ENCODE data around the gene MPEG1. TPM values are rescaled to one million over a fixed set of nuclear protein-coding genes. Genes with fewer than 3 reads are reported as not detected.

The MPEG1 gene
- total and polyA plus RNA-seq, 2 experiments from 2014 or later, result not detected

- no peaks in the 10 kb centered on the region for H3K4me1 ChIP-seq (ENCODE audit: insufficient read depth)
- H2AFZ ChIP-seq, result no peak overlapping the region
- no peak overlapping the region for H3K9ac ChIP-seq
- H3K9me2 ChIP-seq (ENCODE audit: insufficient read depth), result no peaks in the 10 kb centered on the region
- WGBS, 2 experiments (ENCODE audit: low coverage in 1 of 2, low lambda C conversion rate in 2 of 2, missing lambda C conversion rate in 2 of 2), result 61 to 63% methylated on average over 4 of the region's 4 CpGs
- no peaks in the 10 kb centered on the region for H4K20me1 ChIP-seq (ENCODE audit: insufficient read depth)
- H3K4me3 ChIP-seq, result no peak overlapping the region
- no peak overlapping the region for H3K27ac ChIP-seq
- H3K79me2 ChIP-seq (ENCODE audit: insufficient read depth), result no peaks in the 10 kb centered on the region
- no peaks in the 10 kb centered on the region for H3K36me3 ChIP-seq (ENCODE audit: low read depth)
- no peak overlapping the region for H3K4me2 ChIP-seq (ENCODE audit: unreplicated experiment)
- no peak for DNase-seq
- H3K9me3 ChIP-seq (ENCODE audit: low read depth), result no peaks in the 10 kb centered on the region
- no peaks in the 10 kb centered on the region for H3F3A ChIP-seq (ENCODE audit: insufficient read depth)
- TF ChIP-seq EZH2 (IDR thresholded peaks at IDR 0.05; ENCODE audit: insufficient read depth, poor library complexity, severe bottlenecking) (no peak), EZH2phosphoT487 (IDR thresholded peaks at IDR 0.05; ENCODE audit: insufficient read depth, low read depth) (no peak)
- no peaks in the 10 kb centered on the region; the same call in 1 of the 2 replicates for H3K27me3 ChIP-seq (replicated peaks; ENCODE audit: insufficient read depth)
- in situ Hi-C loops (cut with MboI), result loop anchor here (25.0 kb wide), 1 partner anchor 497 kb away; no protein-coding TSS in a partner anchor
These were observed 22.7 kb downstream of the MPEG1 start for GRCh38 chr11:59189986-59190385.

GRCh38 chr11:59188954-59189353, 23.8 kb downstream of the MPEG1 start:
- H3K9me2 ChIP-seq (ENCODE audit: insufficient read depth), result no peaks in the 10 kb centered on the region
- no peaks in the 10 kb centered on the region for H3K36me3 ChIP-seq (ENCODE audit: low read depth)

GRCh38 chr11:59187587-59187986, 25.1 kb downstream of the MPEG1 start:
- in situ Hi-C loops (cut with MboI), result loop anchor here (25.0 kb wide), 1 partner anchor 500 kb away; no protein-coding TSS in a partner anchor
- no peaks in the 10 kb centered on the region for H3K36me3 ChIP-seq (ENCODE audit: low read depth)
- H3K9ac ChIP-seq, result no peak overlapping the region
- no peaks in the 10 kb centered on the region for H3K4me1 ChIP-seq (ENCODE audit: insufficient read depth)
- no peaks in the 10 kb centered on the region; the same call in 1 of the 2 replicates for H3K27me3 ChIP-seq (replicated peaks; ENCODE audit: insufficient read depth)
- H3K27ac ChIP-seq, result no peak overlapping the region
- H4K20me1 ChIP-seq (ENCODE audit: insufficient read depth), result no peaks in the 10 kb centered on the region
- no peaks in the 10 kb centered on the region for H3F3A ChIP-seq (ENCODE audit: insufficient read depth)
- H3K9me2 ChIP-seq (ENCODE audit: insufficient read depth), result no peaks in the 10 kb centered on the region
- H3K9me3 ChIP-seq (ENCODE audit: low read depth), result no peaks in the 10 kb centered on the region
- no peak overlapping the region for H3K4me3 ChIP-seq
- no peak for TF ChIP-seq EZH2phosphoT487 (IDR thresholded peaks at IDR 0.05; ENCODE audit: insufficient read depth, low read depth)
- no peak for TF ChIP-seq EZH2 (IDR thresholded peaks at IDR 0.05; ENCODE audit: insufficient read depth, poor library complexity, severe bottlenecking)
- no peak overlapping the region for H3K4me2 ChIP-seq (ENCODE audit: unreplicated experiment)
- DNase-seq, result peak; percentile 52
- 12 to 16% methylated on average over 6 of the region's 6 CpGs for WGBS, 2 experiments (ENCODE audit: low coverage in 1 of 2, low lambda C conversion rate in 2 of 2, missing lambda C conversion rate in 2 of 2)
- H3K79me2 ChIP-seq (ENCODE audit: insufficient read depth), result no peaks in the 10 kb centered on the region
- H2AFZ ChIP-seq, result no peak overlapping the region

More at GRCh38 chr11:59188954-59189353, 23.8 kb downstream of the MPEG1 start:
- TF ChIP-seq EZH2phosphoT487 (IDR thresholded peaks at IDR 0.05; ENCODE audit: insufficient read depth, low read depth), result no peak
- no peak for TF ChIP-seq EZH2 (IDR thresholded peaks at IDR 0.05; ENCODE audit: insufficient read depth, poor library complexity, severe bottlenecking)
- H3K4me3 ChIP-seq, result no peak overlapping the region
- no peak for DNase-seq
- no peak overlapping the region for H3K4me2 ChIP-seq (ENCODE audit: unreplicated experiment)
- no peak overlapping the region for H3K27ac ChIP-seq
- no peaks in the 10 kb centered on the region for H3K9me3 ChIP-seq (ENCODE audit: low read depth)
- H3F3A ChIP-seq (ENCODE audit: insufficient read depth), result no peaks in the 10 kb centered on the region
- no peaks in the 10 kb centered on the region for H3K79me2 ChIP-seq (ENCODE audit: insufficient read depth)
- no peak overlapping the region for H3K9ac ChIP-seq
- no peaks in the 10 kb centered on the region for H3K4me1 ChIP-seq (ENCODE audit: insufficient read depth)
- no peak overlapping the region for H2AFZ ChIP-seq
- in situ Hi-C loops (cut with MboI), result loop anchor here (25.0 kb wide), 1 partner anchor 498 kb away; no protein-coding TSS in a partner anchor
- H3K27me3 ChIP-seq (replicated peaks; ENCODE audit: insufficient read depth), result no peaks in the 10 kb centered on the region; the same call in 1 of the 2 replicates
- H4K20me1 ChIP-seq (ENCODE audit: insufficient read depth), result no peaks in the 10 kb centered on the region
- WGBS, 2 experiments (ENCODE audit: low coverage in 1 of 2, low lambda C conversion rate in 2 of 2, missing lambda C conversion rate in 2 of 2), result 76% methylated on average over 3 to 4 of the region's 4 CpGs

- no peak overlapping the region for H3K9ac ChIP-seq
- H3K9me2 ChIP-seq (ENCODE audit: insufficient read depth), result no peaks in the 10 kb centered on the region
- H3K36me3 ChIP-seq (ENCODE audit: low read depth), result no peaks in the 10 kb centered on the region
- no peaks in the 10 kb centered on the region for H3K4me1 ChIP-seq (ENCODE audit: insufficient read depth)
- TF ChIP-seq EZH2 (IDR thresholded peaks at IDR 0.05; ENCODE audit: insufficient read depth, poor library complexity, severe bottlenecking), result no peak
- no peak for TF ChIP-seq EZH2phosphoT487 (IDR thresholded peaks at IDR 0.05; ENCODE audit: insufficient read depth, low read depth)
- H2AFZ ChIP-seq, result no peak overlapping the region
- no peak overlapping the region for H3K4me2 ChIP-seq (ENCODE audit: unreplicated experiment)
- no peak overlapping the region for H3K27ac ChIP-seq
- no peaks in the 10 kb centered on the region; the same call in 1 of the 2 replicates for H3K27me3 ChIP-seq (replicated peaks; ENCODE audit: insufficient read depth)
- in situ Hi-C loops (cut with MboI), result loop anchor here (25.0 kb wide), 1 partner anchor 500 kb away; no protein-coding TSS in a partner anchor
- H3K9me3 ChIP-seq (ENCODE audit: low read depth), result no peaks in the 10 kb centered on the region
- WGBS, 2 experiments (ENCODE audit: low coverage in 1 of 2, low lambda C conversion rate in 2 of 2, missing lambda C conversion rate in 2 of 2), result 26 to 37% methylated on average over 3 of the region's 3 CpGs
- H3K79me2 ChIP-seq (ENCODE audit: insufficient read depth), result no peaks in the 10 kb centered on the region
- no peak overlapping the region for H3K4me3 ChIP-seq
- no peaks in the 10 kb centered on the region for H3F3A ChIP-seq (ENCODE audit: insufficient read depth)
- H4K20me1 ChIP-seq (ENCODE audit: insufficient read depth), result no peaks in the 10 kb centered on the region
- no peak for DNase-seq
These were observed 25.7 kb downstream of the MPEG1 start for GRCh38 chr11:59187035-59187434.
